SU-DHL-6 (cell line): ENCODE data around the gene NT5DC3.

Experiments
- CTCF ChIP-seq: fragments of 200-600 bp; sonication (generic); IDR thresholded peaks from one replicate; pipeline ENCODE4 v1.5.1; 2017; ENCODE audit warnings: antibody characterized with exemption, mild to moderate bottlenecking, low read length, moderate library complexity; ENCODE audit not compliant: insufficient read depth, poor library complexity, severe bottlenecking
- EZH2phosphoT487 ChIP-seq: fragments of 200-600 bp; sonication (generic), shearing (Covaris generic); conservative IDR thresholded peaks from 2 replicates; pipeline ENCODE4 v1.6.1; 2018; ENCODE audit warnings: mild to moderate bottlenecking, antibody characterized with exemption, low read length, moderate library complexity, mixed read lengths

- TF ChIP-seq EZH2phosphoT487 (no peak), CTCF (no peak)
Observed at GRCh38 chr12:103836345-103836744, 4.7 kb downstream of the NT5DC3 start.
